ENCODE data around the gene RGL1. TPM values are rescaled to one million over a fixed set of nuclear protein-coding genes. Genes with fewer than 3 reads are reported as not detected.

Gene RGL1
- total RNA-seq, 1 donor, result 24.6 TPM

DNA sequence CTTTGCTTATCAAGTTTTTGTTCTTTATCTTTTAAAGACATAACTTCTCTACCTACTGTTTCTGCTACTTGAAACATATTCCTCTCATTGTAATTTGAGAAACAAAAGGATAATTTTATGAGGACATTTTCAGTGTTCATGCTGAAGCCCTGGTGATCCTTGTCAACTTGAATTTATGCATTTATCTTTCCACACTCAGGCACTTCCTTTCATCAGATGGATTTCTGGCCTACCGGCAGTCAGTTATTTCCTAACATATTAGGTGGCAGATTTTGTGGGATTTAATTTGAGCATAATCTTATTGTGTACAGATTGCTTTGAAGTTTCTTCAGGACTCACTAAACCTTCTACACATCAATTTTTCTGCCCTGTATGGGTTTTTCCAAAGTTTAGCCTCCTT lies 75.0 kb downstream of the RGL1 start:
- Histone ChIP-seq H3K4me1 (ENCODE audit: insufficient read depth, low read length) (peaks cover 31% of the 10 kb centered on the region), H3K79me2 (ENCODE audit: insufficient read depth, low read length) (no peaks in the 10 kb centered on the region), H3K27me3 (ENCODE audit: insufficient read depth, low read length) (no peaks in the 10 kb centered on the region), H3K9me3 (ENCODE audit: low read depth, low read length) (no peaks in the 10 kb centered on the region), H2AFZ (ENCODE audit: low read length) (no peak overlapping the region), H3K27ac (ENCODE audit: low read depth, low read length) (no peak overlapping the region), H3K4me2 (ENCODE audit: insufficient read depth, low read length) (no peak overlapping the region), H3K4me3 (ENCODE audit: insufficient read depth, low read length) (no peak overlapping the region), H3K36me3 (ENCODE audit: insufficient read depth, low read length) (no peaks in the 10 kb centered on the region), H4K20me1 (ENCODE audit: insufficient read depth, low read length) (no peaks in the 10 kb centered on the region)
- DNase-seq (ENCODE audit: insufficient read length, low spot score, missing footprints), result no peak
- TF ChIP-seq, protein P1, sequence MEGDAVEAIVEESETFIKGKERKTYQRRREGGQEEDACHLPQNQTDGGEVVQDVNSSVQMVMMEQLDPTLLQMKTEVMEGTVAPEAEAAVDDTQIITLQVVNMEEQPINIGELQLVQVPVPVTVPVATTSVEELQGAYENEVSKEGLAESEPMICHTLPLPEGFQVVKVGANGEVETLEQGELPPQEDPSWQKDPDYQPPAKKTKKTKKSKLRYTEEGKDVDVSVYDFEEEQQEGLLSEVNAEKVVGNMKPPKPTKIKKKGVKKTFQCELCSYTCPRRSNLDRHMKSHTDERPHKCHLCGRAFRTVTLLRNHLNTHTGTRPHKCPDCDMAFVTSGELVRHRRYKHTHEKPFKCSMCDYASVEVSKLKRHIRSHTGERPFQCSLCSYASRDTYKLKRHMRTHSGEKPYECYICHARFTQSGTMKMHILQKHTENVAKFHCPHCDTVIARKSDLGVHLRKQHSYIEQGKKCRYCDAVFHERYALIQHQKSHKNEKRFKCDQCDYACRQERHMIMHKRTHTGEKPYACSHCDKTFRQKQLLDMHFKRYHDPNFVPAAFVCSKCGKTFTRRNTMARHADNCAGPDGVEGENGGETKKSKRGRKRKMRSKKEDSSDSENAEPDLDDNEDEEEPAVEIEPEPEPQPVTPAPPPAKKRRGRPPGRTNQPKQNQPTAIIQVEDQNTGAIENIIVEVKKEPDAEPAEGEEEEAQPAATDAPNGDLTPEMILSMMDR (IDR thresholded peaks at IDR 0.05; ENCODE audit: extremely low read depth, low read depth, low read length), result no peak

DNA sequence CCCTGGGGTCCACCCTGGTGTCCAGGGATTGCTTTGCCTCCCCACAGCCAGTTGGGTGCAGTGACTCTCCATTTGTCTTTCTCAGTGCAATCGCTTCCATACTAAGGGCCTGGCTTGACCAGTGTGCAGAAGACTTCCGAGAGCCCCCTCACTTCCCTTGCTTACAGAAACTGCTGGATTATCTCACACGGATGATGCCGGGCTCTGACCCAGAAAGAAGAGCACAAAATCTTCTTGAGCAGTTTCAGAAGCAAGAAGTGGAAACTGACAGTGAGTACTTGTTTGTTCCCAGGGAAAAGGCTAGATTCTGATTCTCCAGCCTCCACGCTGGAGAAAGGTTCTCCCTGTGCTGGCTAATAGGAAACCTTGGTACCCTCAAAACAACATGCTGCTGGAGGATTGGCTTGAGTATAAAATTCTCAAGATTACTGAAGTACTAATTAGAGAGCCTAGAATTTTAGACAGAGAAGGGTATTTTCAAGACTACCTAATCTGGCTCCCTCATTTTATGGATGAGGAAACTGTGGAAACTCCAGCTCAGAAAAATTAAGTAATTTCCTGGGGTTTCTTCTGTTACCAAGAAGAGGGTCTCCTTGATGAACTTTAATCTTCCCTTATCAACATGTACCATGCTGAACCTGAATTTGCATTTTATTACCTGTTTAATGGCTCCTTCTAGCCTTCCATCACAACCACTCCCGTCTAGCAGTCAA lies 75.8 kb downstream of the RGL1 start:
- H3K36me3 ChIP-seq (ENCODE audit: insufficient read depth, low read length), result no peaks in the 10 kb centered on the region
- TF ChIP-seq, protein P1 (IDR thresholded peaks at IDR 0.05; ENCODE audit: extremely low read depth, low read depth, low read length), result no peak
- H3K79me2 ChIP-seq (ENCODE audit: insufficient read depth, low read length), result no peaks in the 10 kb centered on the region
- H2AFZ ChIP-seq (ENCODE audit: low read length), result no peak overlapping the region
- no peaks in the 10 kb centered on the region for H3K27me3 ChIP-seq (ENCODE audit: insufficient read depth, low read length)
- H3K4me2 ChIP-seq (ENCODE audit: insufficient read depth, low read length), result no peak overlapping the region
- H3K27ac ChIP-seq (ENCODE audit: low read depth, low read length), result no peak overlapping the region
- H3K4me1 ChIP-seq (ENCODE audit: insufficient read depth, low read length), result peaks cover 31% of the 10 kb centered on the region
- H4K20me1 ChIP-seq (ENCODE audit: insufficient read depth, low read length), result no peaks in the 10 kb centered on the region
- no peaks in the 10 kb centered on the region for H3K9me3 ChIP-seq (ENCODE audit: low read depth, low read length)
- H3K4me3 ChIP-seq (ENCODE audit: insufficient read depth, low read length), result no peak overlapping the region
- DNase-seq (ENCODE audit: insufficient read length, low spot score, missing footprints), result no peak

DNA sequence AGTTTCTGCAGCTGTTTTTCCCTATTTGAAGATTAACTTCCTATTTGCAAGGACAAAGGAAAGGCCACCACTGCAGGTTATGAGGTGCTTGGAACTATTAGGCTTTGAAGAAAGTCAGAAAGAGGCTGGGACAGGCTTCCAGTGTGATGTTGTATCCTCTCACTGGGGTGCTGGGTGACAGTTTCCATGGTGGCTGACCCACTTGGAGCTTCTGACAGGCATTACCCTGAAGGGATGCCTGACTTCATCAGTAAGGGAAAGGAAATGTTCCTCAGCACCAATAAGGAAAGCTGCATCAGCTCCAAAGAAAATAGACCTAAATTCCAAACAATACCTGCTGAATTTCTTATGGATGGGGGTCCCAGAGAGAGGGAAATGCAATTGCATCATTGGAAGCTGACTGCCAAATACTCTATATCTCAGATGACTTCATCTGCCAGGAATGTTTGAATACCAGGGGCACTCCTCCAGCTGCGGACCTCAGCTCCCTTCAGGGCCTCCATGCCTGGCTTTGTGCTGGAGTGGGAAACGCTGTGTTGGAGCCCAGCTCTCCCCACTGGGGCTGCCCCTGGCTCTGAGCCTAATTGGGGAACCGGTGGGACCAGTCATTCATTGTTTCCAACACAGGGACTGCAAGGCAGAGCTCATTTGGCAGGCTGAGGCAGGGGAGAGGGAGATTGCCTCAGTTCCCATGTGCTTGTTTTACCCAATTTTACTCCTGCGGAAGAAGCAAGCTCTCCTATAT lies 76.6 kb downstream of the RGL1 start:
- Histone ChIP-seq H3K27me3 (ENCODE audit: insufficient read depth, low read length) (no peaks in the 10 kb centered on the region), H3K9me3 (ENCODE audit: low read depth, low read length) (no peaks in the 10 kb centered on the region), H3K4me3 (ENCODE audit: insufficient read depth, low read length) (no peak overlapping the region), H3K36me3 (ENCODE audit: insufficient read depth, low read length) (no peaks in the 10 kb centered on the region), H3K4me2 (ENCODE audit: insufficient read depth, low read length) (no peak overlapping the region), H4K20me1 (ENCODE audit: insufficient read depth, low read length) (no peaks in the 10 kb centered on the region), H3K4me1 (ENCODE audit: insufficient read depth, low read length) (peaks cover 23% of the 10 kb centered on the region), H3K27ac (ENCODE audit: low read depth, low read length) (no peak overlapping the region), H3K79me2 (ENCODE audit: insufficient read depth, low read length) (no peaks in the 10 kb centered on the region), H2AFZ (ENCODE audit: low read length) (no peak overlapping the region)
- TF ChIP-seq, protein P1 (IDR thresholded peaks at IDR 0.05; ENCODE audit: extremely low read depth, low read depth, low read length), result no peak
- DNase-seq (ENCODE audit: insufficient read length, low spot score, missing footprints), result no peak
